Measurements from ENCODE around the gene ANK3.
"Not testable (repeated sequence)": the region's sequence is repeated elsewhere in the genome, so short reads cannot be mapped to it uniquely, and the experiment has no call there.

DNA sequence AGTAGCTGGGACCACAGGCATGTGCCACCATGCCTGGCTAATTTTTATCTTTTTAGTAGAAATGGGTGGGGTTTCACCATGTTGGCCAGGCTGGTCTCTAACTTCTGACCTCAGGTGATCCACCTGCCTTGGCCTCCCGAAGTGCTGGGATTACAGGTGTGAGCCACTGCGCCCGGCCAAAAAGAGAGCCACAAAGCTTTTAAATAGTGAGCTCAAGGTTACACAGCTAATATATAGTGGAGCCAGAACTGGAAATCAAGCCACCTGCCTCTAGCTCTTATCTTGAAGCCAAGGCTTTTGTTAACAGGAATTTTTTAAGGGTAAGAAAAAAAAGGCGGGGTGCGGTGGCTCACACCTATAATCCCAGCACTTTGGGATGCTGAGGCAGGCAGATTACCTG, 354.3 kb downstream of the ANK3 start:
- not testable (repeated sequence) for TF ChIP-seq CTCF (optimal IDR thresholded peaks at IDR 0.05 in 1 of 3, IDR thresholded peaks at IDR 0.05 in 1 of 3, conservative IDR thresholded peaks at IDR 0.05 in 1 of 3; ENCODE audit: extremely low read depth in 1 of 3, insufficient read depth in 2 of 3, low read length in 3 of 3); EZH2 (IDR thresholded peaks at IDR 0.05; ENCODE audit: low read length)

All from keratinocyte (primary cell).